Measurements from ENCODE around the gene MED20. TPM values are rescaled to one million over a fixed set of nuclear protein-coding genes. Genes with fewer than 3 reads are reported as not detected.

Gene MED20
- polyA plus RNA-seq, 4 donors: 22.6 to 42.0 (median 39.8) TPM

DNA sequence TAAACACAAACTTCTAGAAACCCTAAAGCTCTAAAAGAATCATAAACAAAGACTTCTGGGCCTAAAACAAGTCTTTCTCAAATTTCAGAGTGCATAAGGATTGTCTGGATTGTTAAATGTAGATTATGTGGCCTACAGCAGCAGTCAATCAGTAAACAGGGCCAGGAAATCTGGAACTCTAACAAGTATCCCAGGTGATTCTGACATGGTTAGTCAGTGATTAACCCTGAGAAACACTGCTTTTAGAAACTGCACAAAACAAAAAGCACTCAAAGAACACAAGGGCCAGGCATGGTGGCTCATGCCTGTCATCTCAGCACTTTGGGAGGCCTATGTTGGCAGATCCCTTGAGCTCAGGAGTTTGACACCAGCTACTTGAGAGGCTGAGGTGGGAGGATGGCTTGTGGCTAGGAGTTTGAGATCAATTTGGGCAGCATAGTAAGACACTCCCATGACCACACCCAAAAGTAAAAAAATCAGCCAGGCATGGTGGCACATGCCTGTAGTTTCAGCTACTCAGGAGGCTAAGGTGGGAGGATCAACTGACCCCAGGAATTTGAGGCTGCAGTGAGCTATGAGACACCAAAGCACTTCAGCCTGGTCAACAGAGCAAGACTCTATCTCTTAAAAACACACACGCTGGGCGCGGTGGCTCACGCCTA, 5.9 kb downstream of the MED20 start:
- DNase-seq (ENCODE audit: low read depth in 4 of 4, low spot score in 3 of 4): no peak

- no peak for DNase-seq (ENCODE audit: low read depth in 4 of 4, low spot score in 3 of 4)
Measured at GRCh38 chr6:41914343-41914742, 6.6 kb downstream of the MED20 start.

GRCh38 chr6:41909727-41910126, 11.2 kb downstream of the MED20 start:
- DNase-seq (ENCODE audit: low read depth in 4 of 4, low spot score in 3 of 4): no peak

DNA sequence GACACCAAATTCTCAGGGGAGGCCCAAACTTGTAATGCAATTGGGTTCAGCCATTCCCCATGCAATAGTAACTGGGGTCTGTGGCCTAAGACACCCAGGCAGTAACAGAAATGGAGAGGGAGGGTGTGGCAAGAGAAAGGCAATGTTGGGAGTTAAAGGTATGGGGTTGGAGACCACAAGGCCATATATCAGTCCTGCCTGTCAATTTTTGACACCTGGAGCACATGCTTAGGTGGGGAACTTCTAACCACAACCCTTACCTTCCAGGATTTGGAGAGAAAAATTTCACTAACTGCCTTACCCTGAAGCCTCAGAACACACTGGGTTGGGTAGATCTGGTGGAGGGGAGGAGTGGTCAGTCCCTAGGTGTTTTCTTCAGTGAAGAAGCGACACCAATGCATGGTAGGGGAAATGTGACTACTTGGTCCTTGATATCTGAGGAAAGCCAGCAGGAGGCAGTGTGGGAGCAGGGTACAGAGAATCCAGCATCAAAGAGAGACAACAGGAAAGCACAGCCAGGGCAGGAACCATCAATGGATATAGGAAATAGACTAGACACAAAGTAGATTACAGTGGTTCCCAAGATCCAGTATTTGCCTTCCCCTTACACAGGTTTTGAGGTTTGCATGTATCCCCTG, 18.9 kb downstream of the MED20 start:
- DNase-seq (ENCODE audit: low read depth in 4 of 4, low spot score in 3 of 4): no peak

GRCh38 chr6:41900861-41901260, 20.1 kb downstream of the MED20 start:
- DNase-seq (ENCODE audit: low read depth in 4 of 4, low spot score in 3 of 4): no peak

- DNase-seq (ENCODE audit: low read depth in 4 of 4, low spot score in 3 of 4): no peak
Measured at GRCh38 chr6:41896281-41896680, 24.7 kb downstream of the MED20 start.

- DNase-seq (ENCODE audit: low read depth in 4 of 4, low spot score in 3 of 4): peak; percentile 79 to 85 (median 84)
Measured at GRCh38 chr6:41895300-41896233, 25.4 kb downstream of the MED20 start, which contains the start of gene USP49. Gene USP49, minus strand, starts transcription at chr6:41895375. Its CDS starts 88,392 bp downstream, at chr6:41806983.

DNA sequence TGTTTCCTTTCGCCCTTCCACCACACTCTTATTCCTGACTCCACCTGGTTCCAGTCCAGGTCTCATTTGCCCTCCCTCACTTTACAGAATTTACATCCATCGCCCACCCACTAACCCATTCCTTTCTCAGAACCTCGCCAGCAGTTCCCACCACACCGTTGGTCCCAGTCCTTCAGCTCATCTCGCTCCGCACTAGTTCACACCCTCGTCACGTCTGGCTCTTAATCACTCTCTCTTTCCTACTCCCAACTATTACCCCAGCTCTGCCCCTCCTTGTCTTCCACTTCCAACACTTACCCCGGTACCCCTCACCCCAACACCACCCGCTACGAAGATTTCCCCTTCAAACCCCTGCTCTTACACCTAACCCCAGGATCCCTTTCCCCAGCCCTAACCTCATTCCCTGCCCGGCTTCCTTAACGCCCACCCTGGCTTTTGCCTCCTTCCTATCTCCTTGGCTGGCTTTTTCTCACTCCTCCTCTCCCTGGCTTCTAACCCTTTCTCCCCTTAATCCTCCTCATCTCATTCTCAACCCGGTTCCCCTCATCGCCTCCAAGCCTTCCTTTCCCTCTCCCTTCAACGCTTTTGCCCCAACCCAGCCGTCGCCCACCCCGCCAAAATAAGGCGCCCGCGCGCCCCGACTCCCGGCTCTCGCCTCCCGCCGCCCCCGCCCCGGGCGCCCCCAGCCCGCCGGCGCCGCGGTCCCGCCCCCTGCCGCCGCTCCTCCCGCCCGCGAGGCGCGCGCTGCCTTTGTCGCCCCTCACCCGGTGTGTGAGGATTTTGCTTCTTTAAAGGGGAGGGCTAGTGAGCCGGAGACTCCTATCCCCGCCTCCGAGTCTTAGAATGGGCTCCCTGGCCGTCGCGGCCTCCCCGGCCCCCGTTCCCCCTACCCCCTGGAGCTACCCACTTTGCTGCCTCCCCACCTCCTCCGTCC, 26.3 kb downstream of the MED20 start:
- DNase-seq (ENCODE audit: low read depth in 4 of 4, low spot score in 3 of 4): peak in 1 of 4 donors; percentile 10

DNA sequence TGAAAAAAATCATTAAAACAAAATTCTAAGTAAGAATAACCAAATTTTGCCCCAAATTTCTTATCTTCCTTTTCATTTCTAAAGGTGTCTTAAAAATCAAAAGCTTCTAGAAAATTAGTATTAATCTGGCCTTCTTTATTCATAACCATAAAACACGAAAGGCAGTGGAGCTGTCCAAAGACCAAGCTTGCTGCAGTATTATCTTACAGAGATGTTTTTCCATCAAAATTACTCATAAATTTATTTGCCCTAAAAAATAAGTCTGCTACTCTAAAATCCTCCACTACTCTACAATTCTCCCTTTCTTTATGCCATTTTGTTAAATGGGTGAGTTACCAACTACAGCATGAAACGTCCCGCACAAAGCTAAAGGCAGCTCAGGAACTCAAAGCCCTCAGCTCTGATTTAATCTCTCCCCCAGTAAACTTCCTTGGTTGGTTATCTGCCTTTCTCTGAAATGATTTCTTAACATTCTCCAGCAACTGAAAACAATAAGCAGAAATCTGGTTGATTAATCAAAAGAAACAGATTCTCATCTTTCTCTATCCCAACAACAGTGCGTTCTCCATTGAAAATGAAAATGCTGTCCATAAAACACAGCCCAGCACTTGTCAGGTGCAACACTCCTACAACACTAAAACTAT, 27.9 kb downstream of the MED20 start:
- DNase-seq (ENCODE audit: low read depth in 4 of 4, low spot score in 3 of 4): no peak

GRCh38 chr6:41887331-41887751, 33.6 kb downstream of the MED20 start:
- no peak for DNase-seq (ENCODE audit: low read depth in 4 of 4, low spot score in 3 of 4)

DNA sequence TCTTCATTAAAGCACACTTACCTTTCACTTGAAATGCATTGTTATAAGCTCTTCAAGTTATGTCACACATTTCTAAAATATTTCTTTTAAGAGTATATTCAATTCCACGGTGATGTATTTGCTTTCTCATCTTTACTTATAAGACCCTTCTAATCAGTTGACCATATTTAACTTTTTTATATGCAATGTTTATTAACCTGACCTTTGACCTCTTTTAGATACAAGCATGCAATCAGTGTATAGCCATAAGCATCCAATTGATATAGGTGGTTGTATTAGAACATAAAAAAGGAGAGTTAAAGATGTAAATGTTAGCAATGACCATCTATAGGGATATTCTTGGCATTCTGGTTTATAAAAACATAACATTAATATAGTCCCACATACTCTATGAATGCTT, 35.0 kb downstream of the MED20 start:
- DNase-seq (ENCODE audit: low read depth in 4 of 4, low spot score in 3 of 4): no peak

DNA sequence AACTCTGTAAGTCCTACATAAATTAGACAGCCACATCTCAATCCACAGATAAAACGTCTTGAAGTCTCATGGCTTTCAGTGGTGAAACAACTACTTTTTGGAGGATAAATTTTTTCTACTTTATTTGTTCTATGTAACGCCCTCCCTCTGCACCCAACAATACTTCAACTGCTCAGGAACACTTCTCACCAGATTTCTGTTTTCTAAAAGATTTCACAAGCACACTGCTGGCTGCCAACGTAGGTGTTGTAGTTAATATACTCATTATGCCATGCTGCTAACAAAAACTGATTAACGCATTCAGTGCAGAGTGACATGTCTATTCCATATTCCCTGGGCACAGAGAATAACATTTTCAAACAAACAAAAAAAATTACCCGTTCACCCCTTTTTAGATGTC, 36.0 kb downstream of the MED20 start:
- no peak for DNase-seq (ENCODE audit: low read depth in 4 of 4, low spot score in 3 of 4)

- DNase-seq (ENCODE audit: low read depth in 4 of 4, low spot score in 3 of 4): no peak
Measured at GRCh38 chr6:41881506-41881905, 39.4 kb downstream of the MED20 start.

GRCh38 chr6:41878961-41879405, 42.0 kb downstream of the MED20 start:
- no peak for DNase-seq (ENCODE audit: low read depth in 4 of 4, low spot score in 3 of 4)

DNA sequence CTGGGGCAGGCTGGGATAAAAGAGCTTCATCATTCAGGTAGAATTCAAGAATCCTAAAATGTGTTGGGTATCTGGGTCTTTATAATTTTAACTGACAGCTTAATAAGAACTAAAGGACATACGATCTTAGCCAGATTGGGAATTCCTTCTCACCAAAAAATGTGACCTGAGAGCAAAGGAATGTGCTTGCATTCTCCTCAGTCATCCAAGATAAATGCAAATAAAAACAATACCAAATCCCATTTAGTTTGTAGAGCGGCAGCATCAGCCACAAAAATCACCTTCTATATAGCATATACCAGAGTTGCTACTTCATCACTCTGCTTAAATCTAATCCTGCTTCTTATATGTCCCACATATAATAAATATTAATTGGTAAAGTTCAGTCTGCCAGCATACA, 42.7 kb downstream of the MED20 start:
- no peak for DNase-seq (ENCODE audit: low read depth in 4 of 4, low spot score in 3 of 4)

DNA sequence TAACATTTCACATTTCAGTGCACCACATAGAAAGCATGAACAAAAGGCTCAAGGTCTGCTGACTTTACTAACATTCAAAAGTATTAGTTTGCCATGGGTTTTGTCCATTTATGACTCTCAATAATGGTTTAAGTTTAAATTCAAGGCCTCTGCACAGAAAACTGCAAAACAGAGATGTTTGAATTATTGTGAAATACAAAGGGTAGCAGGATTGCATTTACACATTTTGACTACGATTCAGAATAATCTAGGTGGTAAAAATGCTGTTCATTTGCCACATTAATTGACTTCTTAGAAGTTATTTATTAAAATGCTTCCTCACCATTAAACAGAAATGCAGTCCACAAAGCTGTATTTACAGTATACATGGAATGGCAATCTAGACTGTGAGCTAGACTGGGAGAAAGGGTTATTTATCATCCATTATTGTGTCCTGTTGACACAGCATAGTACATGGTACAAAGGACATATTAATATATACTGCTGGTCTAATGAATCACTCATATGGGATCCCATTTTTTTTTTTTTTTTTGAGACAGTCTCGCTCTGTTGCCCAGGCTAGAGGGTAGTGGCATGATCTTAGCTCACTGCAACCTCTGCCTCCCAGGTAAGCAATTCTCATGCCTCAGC, 43.8 kb downstream of the MED20 start:
- no peak for DNase-seq (ENCODE audit: low read depth in 4 of 4, low spot score in 3 of 4)

- no peak for DNase-seq (ENCODE audit: low read depth in 4 of 4, low spot score in 3 of 4)
Measured at GRCh38 chr6:41874741-41875140, 46.2 kb downstream of the MED20 start.

DNA sequence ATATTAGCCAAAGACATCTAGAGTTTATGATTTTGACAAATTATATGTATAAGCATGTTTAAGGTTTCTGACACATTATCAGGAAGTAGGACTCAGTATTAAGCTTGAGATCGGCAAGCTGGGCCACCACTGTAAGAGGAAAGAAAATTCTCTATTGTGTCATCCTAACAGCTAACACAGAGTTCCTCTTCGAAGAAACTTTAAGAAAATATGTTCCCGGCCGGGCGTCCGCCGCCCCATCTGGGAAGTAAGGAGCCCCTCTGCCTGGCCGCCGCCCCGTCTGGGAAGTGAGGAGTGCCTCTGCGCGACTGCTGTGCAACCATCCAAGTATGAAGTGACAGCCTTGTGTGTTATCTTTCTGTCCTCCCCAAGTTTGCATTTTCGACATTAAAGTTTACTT, 48.8 kb downstream of the MED20 start:
- no peak for DNase-seq (ENCODE audit: low read depth in 4 of 4, low spot score in 3 of 4)

DNA sequence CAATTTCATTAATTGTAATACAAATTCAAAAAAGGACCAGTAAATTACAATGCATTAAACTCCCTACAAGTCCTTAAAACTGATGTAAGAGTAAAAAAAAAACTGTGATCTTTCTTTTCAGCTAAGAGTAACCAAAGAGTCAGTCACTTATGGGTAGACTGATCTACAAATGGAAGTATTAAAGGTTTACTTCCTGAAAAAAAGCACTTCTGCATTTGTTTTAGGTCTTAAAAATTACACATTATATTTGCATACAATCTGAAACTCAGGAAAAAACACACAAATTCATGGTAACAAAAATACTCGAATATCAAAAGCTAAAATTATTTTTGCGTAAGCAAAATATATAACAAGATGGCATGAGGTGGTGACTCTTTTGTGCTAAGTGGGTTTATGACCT, 49.2 kb downstream of the MED20 start:
- DNase-seq (ENCODE audit: low read depth in 4 of 4, low spot score in 3 of 4): no peak

All from left renal pelvis (tissue), 4 donors.